Osteocyte (in vitro differentiated cells): Measurements from ENCODE around the gene TACO1. TPM values are rescaled to one million over a fixed set of nuclear protein-coding genes. Genes with fewer than 3 reads are reported as not detected.

ENCODE experiments used
- DNase-seq: peaks from one replicate; pipeline ENCODE4 v3.0.0; 2021; ENCODE audit warnings: mixed read lengths; ENCODE audit not compliant: unreplicated experiment; ENCODE audit errors: extremely low spot score
- H3K27ac Mint-ChIP-seq: one replicate; pipeline ENCODE4 v1.8.0; 2021; ENCODE audit warnings: mild to moderate bottlenecking, mixed read lengths; ENCODE audit not compliant: unreplicated experiment
- H3K27me3 Mint-ChIP-seq: one replicate; pipeline ENCODE4 v1.8.0; 2021; ENCODE audit warnings: mixed read lengths; ENCODE audit not compliant: unreplicated experiment
- H3K36me3 Mint-ChIP-seq: one replicate; pipeline ENCODE4 v1.8.0; 2021; ENCODE audit warnings: mixed read lengths; ENCODE audit not compliant: unreplicated experiment
- H3K4me1 Mint-ChIP-seq: one replicate; pipeline ENCODE4 v1.8.0; 2021; ENCODE audit warnings: mixed read lengths; ENCODE audit not compliant: unreplicated experiment
- H3K4me3 Mint-ChIP-seq: one replicate; pipeline ENCODE4 v1.8.0; 2021; ENCODE audit warnings: mild to moderate bottlenecking, moderate library complexity, mixed read lengths; ENCODE audit not compliant: unreplicated experiment
- H3K9me3 Mint-ChIP-seq: one replicate; pipeline ENCODE4 v1.8.0; 2021; ENCODE audit warnings: mixed read lengths; ENCODE audit not compliant: unreplicated experiment
- long read RNA-seq: library from polyadenylated mRNA; unstranded; transcript quantifications from one replicate; pipeline ENCODE4 v2.0.0, GENCODE V29; 2021
- total RNA-seq: library from RNA; stranded (reverse); gene quantifications from 2 replicates; pipeline ENCODE4 v1.2.1, GENCODE V29; 2021
- TF ChIP-seq, protein P1 (sequence below): fragments of 200-600 bp; sonication (generic); IDR thresholded peaks from 2 replicates; pipeline ENCODE4 v1.5.0; 2021; ENCODE audit warnings: antibody characterized with exemption, mild to moderate bottlenecking, moderate library complexity

Gene TACO1
- 20.9 and 23.8 TPM in 2 replicates for total RNA-seq
- long read RNA-seq, partial matches to known transcripts = 0 of 3 reads
- long read RNA-seq, other reads (novel, unspliced or antisense) = 0 of 3 reads

DNA sequence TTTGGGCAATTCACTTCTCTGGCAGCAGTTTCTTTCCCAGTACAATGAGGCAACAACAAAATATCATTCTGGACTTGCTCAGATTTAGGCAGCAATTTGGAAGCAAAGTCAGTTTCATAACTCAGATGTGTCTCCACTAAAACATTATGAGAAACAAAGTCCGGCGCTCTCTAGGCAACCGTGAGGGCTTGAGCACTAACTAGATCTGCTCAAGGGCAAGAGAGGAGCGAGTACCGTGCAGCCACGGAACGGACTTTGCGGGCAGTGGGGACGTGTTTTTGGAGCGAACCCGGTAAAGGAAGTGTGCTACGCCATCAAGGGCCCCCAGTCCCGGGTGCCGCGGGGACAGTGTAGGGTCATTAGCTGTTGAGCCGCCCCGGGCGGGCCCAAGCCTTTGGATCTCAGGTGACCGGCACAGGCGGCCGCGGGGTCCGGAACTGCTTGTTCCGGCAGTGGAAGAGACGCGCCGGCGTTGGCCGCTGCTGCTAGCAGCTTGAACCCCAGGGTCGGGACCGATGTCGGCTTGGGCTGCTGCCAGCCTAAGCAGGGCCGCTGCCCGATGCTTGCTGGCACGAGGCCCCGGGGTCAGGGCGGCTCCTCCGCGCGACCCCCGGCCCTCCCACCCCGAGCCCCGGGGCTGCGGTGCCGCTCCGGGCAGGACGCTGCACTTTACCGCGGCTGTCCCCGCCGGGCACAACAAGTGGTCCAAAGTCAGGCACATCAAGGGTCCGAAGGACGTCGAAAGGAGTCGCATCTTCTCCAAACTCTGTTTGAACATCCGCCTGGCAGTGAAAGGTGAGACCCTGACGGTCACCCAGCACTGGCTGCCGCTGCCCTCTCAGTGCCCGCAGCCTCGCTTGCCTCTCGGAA, at the start of gene TACO1:
Gene TACO1 (plus strand): TSS at position 327 of the 870 bp plus-strand sequence. CDS start 189 bp downstream, at position 516.
- Mint-ChIP-seq H3K27me3 (no peaks in the 10 kb centered on the region), H3K9me3 (no peaks in the 10 kb centered on the region), H3K4me3 (peak within 1 kb of the TSS; percentile 92), H3K4me1 (peaks cover 15% of the 10 kb centered on the region), H3K36me3 (peaks cover 11% of the 10 kb centered on the region), H3K27ac (peak within 1 kb of the TSS; percentile 92)
- DNase-seq = peak; percentile 91
- TF ChIP-seq, protein P1, sequence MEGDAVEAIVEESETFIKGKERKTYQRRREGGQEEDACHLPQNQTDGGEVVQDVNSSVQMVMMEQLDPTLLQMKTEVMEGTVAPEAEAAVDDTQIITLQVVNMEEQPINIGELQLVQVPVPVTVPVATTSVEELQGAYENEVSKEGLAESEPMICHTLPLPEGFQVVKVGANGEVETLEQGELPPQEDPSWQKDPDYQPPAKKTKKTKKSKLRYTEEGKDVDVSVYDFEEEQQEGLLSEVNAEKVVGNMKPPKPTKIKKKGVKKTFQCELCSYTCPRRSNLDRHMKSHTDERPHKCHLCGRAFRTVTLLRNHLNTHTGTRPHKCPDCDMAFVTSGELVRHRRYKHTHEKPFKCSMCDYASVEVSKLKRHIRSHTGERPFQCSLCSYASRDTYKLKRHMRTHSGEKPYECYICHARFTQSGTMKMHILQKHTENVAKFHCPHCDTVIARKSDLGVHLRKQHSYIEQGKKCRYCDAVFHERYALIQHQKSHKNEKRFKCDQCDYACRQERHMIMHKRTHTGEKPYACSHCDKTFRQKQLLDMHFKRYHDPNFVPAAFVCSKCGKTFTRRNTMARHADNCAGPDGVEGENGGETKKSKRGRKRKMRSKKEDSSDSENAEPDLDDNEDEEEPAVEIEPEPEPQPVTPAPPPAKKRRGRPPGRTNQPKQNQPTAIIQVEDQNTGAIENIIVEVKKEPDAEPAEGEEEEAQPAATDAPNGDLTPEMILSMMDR = no peak

DNA sequence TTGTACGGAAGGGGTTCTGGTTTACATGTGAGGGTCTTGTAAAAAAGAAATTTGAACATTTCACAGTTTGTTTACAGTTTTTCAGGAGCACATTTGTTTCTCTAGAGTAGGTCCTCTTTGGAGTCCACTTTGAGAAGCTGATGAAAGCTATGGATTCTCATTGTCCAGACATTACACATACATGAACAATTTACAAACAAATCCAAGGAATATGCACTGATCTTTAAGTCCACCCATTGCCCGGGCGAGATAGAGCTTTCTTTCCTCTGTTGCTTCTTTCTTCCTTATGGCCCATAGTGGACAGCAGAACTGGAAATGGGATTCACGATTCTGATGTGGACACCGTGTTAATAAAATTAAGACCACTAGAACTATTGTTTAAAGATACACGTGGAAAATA, 48.5 kb upstream of the TACO1 start:
- H3K27me3 Mint-ChIP-seq = no peaks in the 10 kb centered on the region
- no peak for DNase-seq
- H3K4me1 Mint-ChIP-seq = peaks cover 37% of the 10 kb centered on the region
- H3K36me3 Mint-ChIP-seq = peaks cover 10% of the 10 kb centered on the region
- H3K4me3 Mint-ChIP-seq = peak overlapping the region; percentile 95
- TF ChIP-seq, protein P1 = no peak
- peak overlapping the region; percentile 97 for H3K27ac Mint-ChIP-seq
- peaks cover 4% of the 10 kb centered on the region for H3K9me3 Mint-ChIP-seq

DNA sequence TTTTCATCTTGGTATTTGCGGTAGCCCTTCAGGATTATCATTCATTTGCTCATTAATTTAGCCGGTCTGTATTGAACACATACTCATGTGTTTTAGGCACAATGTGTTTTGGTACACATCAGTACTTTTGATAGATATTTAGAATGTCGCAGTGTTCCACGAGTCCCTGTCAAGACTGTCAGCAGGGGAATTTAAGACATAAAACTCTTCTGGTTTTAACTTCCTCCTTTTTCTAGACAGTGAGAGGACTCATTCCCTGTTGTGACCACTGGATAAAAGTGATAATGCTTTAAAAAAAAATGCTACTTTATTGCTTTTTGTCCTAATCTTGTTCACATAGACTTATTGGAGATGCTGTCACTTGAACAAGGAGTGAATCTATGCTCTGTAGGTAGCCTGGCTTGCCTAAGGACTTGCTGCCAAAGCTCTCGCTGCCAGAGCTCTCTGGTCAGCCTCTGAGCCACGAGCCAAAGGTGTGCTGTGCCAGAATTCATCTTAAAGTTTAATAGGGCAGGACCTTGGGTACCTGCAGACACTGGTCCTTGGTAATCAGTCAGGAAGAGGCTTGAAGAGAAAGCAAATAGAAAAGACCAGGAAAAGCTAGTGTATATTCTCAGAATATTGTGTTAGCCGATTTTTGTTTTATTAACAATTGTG, 45.1 kb upstream of the TACO1 start:
- TF ChIP-seq, protein P1 = no peak
- Mint-ChIP-seq H3K27ac (no peak overlapping the region), H3K9me3 (peaks cover 8% of the 10 kb centered on the region), H3K36me3 (peaks cover 13% of the 10 kb centered on the region), H3K4me1 (peaks cover 30% of the 10 kb centered on the region), H3K4me3 (no peak overlapping the region), H3K27me3 (no peaks in the 10 kb centered on the region)
- DNase-seq = no peak

DNA sequence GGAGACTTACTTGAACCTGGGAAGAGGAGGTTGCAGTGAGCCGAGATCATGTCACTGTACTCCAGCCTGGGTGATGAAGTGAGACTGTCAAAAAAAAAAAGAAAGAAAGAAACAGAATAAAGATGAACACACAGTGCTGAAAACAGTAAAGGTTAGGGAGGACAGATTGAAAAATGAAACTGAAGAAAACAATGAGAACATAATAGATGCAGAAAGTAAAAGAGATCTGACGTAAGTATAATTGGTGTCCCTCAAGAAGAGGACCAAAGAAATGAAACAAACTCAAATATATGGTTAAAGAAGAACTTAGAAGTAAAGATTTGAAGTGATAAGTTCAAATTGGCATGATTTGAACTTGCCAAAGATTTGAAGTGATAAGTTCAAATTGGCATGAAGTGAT, 43.3 kb upstream of the TACO1 start:
- DNase-seq = no peak
- no peaks in the 10 kb centered on the region for H3K27me3 Mint-ChIP-seq
- peaks cover 25% of the 10 kb centered on the region for H3K4me1 Mint-ChIP-seq
- H3K36me3 Mint-ChIP-seq = peaks cover 13% of the 10 kb centered on the region
- H3K4me3 Mint-ChIP-seq = no peak overlapping the region
- TF ChIP-seq, protein P1 = no peak
- peaks cover 8% of the 10 kb centered on the region for H3K9me3 Mint-ChIP-seq
- no peak overlapping the region for H3K27ac Mint-ChIP-seq

DNA sequence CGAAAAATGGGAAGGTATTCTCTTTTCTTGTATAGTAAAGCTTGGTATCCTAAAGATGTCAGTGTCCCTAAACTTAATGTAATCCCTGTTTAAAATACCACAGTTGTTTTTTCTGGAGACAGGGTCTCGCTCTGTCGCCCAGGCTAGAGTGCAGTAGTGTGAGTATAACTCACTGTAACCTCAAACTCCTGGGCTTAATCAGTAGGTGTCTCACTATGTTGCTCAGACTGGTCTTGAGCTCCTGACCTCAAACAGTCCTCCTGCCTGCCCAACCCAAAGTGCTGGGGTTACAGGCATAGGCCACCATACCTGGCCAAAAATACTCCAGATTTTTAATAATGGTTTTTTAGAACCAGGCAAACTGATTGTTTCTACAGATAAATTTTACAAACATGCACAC, 42.3 kb upstream of the TACO1 start:
- peaks cover 13% of the 10 kb centered on the region for H3K36me3 Mint-ChIP-seq
- H3K27ac Mint-ChIP-seq = no peak overlapping the region
- peaks cover 8% of the 10 kb centered on the region for H3K9me3 Mint-ChIP-seq
- H3K4me1 Mint-ChIP-seq = peaks cover 17% of the 10 kb centered on the region
- H3K27me3 Mint-ChIP-seq = no peaks in the 10 kb centered on the region
- H3K4me3 Mint-ChIP-seq = no peak overlapping the region
- DNase-seq = no peak
- TF ChIP-seq, protein P1 = no peak
